ENCODE measurements around the gene MIPOL1.

The MIPOL1 gene

GRCh38 chr14:37594238-37594970, 396.7 kb downstream of the MIPOL1 start:
- in situ Hi-C loops (cut with MboI; ENCODE audit: low pct_unique_long_range_greater_than_20kb, low sequenced_read_pairs, unreplicated experiment), result loop anchor here (25.0 kb wide), 2 partner anchors 932 to 1082 kb away; partner anchors contain the start of genes NKX2-1 and PAX9
- peak; percentile 41 for TF ChIP-seq CTCF (IDR thresholded peaks at IDR 0.05; ENCODE audit: extremely low read depth, insufficient read depth, missing control alignments)
- peak; percentile 71 for DNase-seq (ENCODE audit: low spot score)

- DNase-seq (ENCODE audit: low spot score), result peak; percentile 65
Observed at GRCh38 chr14:37594971-37595808, 397.5 kb downstream of the MIPOL1 start, which contains the start of the genes FOXA1 and TTC6. Gene FOXA1 (minus strand): TSS chr14:37595249. CDS start chr14:37594972, 277 bp downstream. Gene TTC6 (plus strand): TSS chr14:37595629. CDS start chr14:37622065, 26,436 bp downstream.

DNA sequence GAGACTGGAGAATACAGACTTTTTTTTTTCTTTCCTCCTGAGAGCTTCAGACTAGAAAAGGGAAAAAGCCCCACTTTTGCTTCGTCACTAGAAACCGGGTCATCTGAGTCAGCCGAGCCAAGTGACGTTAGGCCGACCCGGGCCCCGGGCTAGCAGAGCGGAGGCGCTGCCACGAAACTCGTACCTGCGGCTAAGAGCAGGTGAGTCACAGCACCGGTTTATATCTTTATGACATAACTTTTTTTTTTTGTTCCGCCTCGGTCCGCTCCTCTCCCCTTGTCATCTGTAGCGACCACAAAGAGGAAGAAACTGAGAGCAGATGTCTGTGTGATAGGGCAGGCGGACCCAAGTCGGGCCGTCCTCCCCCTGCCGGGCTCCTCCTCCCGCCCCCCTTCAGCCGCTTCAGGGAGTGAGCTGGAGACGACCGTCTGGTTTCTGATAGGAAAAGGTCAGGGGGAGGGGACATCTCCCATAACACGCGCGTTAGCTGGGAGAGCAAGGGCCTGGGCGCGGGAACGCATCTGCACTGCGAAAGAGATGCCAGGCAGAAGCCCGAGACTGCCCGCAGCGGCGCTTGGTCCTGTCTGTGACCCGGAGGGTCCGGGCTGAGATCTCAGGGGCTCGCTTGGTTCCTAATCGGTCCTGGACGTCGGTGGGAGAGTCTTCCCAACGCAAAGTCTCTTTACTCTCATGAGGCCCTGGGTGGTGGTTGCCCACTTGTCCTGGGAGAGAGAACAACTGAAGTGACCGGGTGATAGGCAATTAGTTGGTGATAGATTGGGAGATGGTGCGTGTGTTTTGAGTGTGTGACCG, 398.3 kb downstream of the MIPOL1 start:
- in situ Hi-C loops (cut with MboI; ENCODE audit: low pct_unique_long_range_greater_than_20kb, low sequenced_read_pairs, unreplicated experiment), result loop anchor here (25.0 kb wide), 2 partner anchors 934 to 1084 kb away; partner anchors contain the start of genes NKX2-1 and PAX9
- TF ChIP-seq CTCF (IDR thresholded peaks at IDR 0.05; ENCODE audit: extremely low read depth, insufficient read depth, missing control alignments), result no peak
- peak; percentile 80 for DNase-seq (ENCODE audit: low spot score)

More at GRCh38 chr14:37594971-37595808, 397.5 kb downstream of the MIPOL1 start, which contains the start of the genes FOXA1 and TTC6:
- in situ Hi-C loops (cut with MboI; ENCODE audit: low pct_unique_long_range_greater_than_20kb, low sequenced_read_pairs, unreplicated experiment), result loop anchor here (25.0 kb wide), 2 partner anchors 933 to 1083 kb away; partner anchors contain the start of genes NKX2-1 and PAX9
- TF ChIP-seq CTCF (IDR thresholded peaks at IDR 0.05; ENCODE audit: extremely low read depth, insufficient read depth, missing control alignments), result no peak

DNA sequence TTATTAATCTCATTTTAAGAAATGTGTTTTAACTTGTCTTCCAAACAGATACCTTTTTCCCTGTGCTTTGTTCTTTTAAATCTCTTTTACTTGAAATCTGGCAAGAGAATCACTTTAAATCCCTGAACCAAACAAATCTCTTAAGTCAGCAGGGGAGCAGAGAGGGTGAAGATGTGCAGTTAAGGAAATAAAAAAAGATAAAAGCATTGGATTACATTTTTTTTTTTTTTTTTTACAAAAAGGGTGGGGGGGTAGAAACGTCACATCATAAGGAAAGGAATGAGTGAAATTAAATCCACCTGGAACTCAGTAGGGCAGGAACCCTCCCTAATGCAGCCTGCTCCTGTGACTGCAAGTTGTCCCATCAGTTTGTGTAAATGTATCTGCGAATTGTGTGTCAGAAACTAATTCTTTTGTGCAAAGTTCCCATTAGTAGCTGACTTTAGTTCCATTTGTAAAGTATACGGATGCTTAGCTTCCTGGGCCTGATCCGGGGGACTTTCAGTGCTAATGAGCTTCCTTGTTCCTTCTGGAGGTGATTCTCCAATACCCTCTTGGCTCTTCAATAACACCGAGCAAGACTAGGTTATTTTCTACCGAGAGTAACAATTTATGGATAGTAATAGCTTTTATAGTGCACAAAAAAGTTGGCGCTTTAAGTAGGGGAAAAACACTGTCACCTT, 399.2 kb downstream of the MIPOL1 start:
- in situ Hi-C loops (cut with MboI; ENCODE audit: low pct_unique_long_range_greater_than_20kb, low sequenced_read_pairs, unreplicated experiment), result loop anchor here (25.0 kb wide), 2 partner anchors 935 to 1085 kb away; partner anchors contain the start of genes NKX2-1 and PAX9
- DNase-seq (ENCODE audit: low spot score), result peak; percentile 32
- no peak for TF ChIP-seq CTCF (IDR thresholded peaks at IDR 0.05; ENCODE audit: extremely low read depth, insufficient read depth, missing control alignments)

- DNase-seq (ENCODE audit: low spot score), result peak; percentile 16
- TF ChIP-seq CTCF (IDR thresholded peaks at IDR 0.05; ENCODE audit: extremely low read depth, insufficient read depth, missing control alignments), result no peak
- in situ Hi-C loops (cut with MboI; ENCODE audit: low pct_unique_long_range_greater_than_20kb, low sequenced_read_pairs, unreplicated experiment), result loop anchor here (25.0 kb wide), 2 partner anchors 935 to 1085 kb away; partner anchors contain the start of genes NKX2-1 and PAX9
Observed at GRCh38 chr14:37597538-37597913, 399.8 kb downstream of the MIPOL1 start.

Data from GM13977 (cell line).